GM19043 (cell line): ENCODE results near the gene LMO3.

ENCODE experiments used
- ATAC-seq: cut with Tn5 transposase; IDR thresholded peaks from one replicate; pipeline ENCODE4 v1.9.1; 2021; ENCODE audit warnings: low read depth; ENCODE audit not compliant: unreplicated experiment

Gene LMO3

DNA sequence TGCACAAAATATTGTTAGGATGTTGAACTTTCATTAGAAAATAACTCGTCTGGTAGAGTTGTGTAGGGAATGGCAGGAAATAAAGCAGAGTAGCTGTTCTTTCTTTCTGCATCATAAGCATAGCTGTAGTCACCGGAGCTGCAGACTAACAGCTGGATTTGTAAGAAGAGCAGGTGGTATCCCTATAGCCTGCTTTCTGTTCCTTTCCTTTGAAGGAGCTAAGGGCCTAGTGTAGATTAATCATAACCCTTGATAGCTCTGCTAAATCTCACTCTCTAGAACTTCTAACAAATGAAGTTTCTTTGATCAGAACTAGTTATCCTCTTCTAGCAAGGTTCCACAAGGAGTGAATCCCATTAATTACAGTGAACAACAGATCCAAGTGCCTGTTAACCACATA is 3.5 kb downstream of the LMO3 start:
- ATAC-seq, result no peak

DNA sequence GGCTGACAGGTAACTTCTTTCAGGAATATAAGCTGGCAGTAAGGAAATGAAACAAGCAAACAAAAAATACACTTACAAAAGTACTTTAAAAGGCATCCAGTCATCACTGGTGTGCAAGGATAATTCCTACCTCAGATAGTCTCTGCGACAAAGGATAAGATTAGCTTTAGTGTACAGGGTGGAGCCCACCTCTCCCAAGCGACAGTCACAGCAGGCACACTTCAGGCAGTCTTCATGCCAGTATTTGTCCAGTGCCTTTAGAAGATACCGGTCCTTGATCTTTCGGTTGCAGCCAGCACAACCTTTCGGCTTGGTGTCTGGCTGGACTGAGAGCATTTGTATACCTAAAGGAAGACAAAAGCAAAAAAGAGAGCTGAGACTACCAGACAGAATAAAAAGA is 5.4 kb downstream of the LMO3 start:
- ATAC-seq, result no peak

DNA sequence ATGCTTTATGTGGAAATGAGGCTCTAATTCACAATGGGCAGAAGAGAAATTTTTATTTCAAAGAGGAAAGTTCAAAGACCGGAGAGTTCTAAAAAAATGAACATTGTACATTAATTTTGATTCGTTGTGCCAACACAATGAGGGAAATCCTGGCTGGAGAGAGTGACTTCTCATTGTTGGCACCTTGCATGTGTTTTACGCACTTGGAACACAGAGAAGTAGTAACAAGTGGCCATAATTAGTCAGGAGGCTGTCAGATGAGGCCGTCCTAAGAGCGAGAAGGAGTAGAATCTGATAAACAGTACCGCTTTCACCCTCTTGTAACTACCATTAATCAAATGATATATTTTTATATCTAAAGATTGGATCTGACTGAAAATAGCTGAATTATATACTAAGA is 6.9 kb downstream of the LMO3 start:
- no peak for ATAC-seq

- ATAC-seq, result no peak
Measured at GRCh38 chr12:16594797-16595196, 11.2 kb downstream of the LMO3 start.

GRCh38 chr12:16593546-16593945 is 12.4 kb downstream of the LMO3 start:
- ATAC-seq, result no peak

GRCh38 chr12:16590645-16591044 is 15.3 kb downstream of the LMO3 start:
- ATAC-seq, result no peak

DNA sequence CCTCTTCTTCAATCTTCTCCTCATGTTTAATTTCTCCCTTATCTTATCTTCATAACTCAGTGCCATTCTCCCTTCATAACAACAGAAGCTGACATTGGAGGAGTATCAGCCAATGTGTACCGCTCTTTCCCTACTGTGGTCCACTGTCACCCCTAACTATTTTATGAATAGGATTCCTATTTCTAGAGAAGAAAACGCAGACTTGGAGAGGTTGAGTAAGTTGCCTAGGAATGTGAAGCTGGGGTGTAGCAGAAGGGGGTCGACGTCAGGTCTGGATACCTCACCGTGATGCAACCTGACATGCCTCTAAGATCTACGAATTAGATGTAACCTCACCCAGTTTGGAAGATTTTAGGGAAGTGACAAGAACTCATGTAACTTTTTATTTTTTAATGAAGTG is 17.1 kb downstream of the LMO3 start:
- ATAC-seq, result no peak

DNA sequence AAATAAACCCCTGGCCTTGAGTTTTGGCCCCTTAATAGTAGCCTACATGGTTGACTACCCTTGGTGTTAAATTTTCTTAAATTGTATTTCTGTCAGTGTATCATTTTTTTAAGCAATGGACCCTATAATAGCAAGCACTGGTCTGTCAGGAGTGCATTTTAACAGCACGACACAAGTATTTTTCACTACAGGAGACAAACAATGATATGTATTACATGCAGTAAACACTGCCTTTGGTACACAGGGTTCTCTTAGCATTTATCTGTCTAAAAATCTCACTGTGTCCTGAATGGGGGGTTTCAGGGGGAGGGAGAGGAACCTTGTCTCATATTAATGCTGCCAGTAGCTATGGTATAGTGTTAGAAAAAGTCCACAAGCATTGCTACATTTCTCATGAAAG is 18.4 kb downstream of the LMO3 start:
- ATAC-seq, result no peak

DNA sequence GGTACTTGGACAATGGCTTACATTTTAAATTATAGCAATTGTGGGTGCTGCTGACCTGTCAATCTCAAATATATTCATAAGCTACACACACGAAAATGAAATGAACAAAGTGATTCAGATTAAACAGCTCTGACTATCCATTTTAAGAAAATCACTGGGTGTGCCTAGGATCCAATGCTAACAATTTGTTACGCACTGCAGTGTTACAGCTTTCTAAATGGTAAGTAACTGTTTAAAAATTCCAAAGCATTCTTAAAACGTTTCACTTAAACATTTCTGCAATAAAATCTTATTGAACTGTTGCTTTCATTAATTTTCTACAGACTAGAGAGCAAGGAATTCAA is 18.9 kb downstream of the LMO3 start:
- ATAC-seq, result no peak

GRCh38 chr12:16586350-16587109 is 19.4 kb downstream of the LMO3 start:
- ATAC-seq, result no peak

GRCh38 chr12:16585781-16586180 is 20.2 kb downstream of the LMO3 start:
- no peak for ATAC-seq

- ATAC-seq, result no peak
Measured at GRCh38 chr12:16583969-16584745, 21.8 kb downstream of the LMO3 start.

GRCh38 chr12:16581416-16581815 is 24.5 kb downstream of the LMO3 start:
- no peak for ATAC-seq

DNA sequence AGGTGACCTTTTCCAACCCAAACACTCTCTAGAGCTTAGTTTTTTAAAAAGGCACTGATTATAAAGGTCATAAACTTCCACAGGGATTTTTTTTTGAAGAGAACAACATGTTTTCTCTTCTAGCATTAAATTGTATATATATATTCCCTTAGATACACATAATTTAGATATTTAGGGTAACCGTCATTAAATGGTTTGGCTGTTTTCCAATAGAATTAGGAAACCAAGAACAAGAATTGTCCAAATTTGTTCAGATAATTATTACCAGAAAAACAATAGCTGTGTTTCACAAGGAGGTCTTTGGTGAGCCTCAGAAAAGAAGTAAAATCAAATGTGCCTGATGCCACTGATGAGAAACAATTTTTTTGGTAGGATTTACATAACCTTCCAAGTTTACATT is 26.9 kb downstream of the LMO3 start:
- ATAC-seq, result no peak

GRCh38 chr12:16573398-16574077 is 32.4 kb downstream of the LMO3 start:
- no peak for ATAC-seq

DNA sequence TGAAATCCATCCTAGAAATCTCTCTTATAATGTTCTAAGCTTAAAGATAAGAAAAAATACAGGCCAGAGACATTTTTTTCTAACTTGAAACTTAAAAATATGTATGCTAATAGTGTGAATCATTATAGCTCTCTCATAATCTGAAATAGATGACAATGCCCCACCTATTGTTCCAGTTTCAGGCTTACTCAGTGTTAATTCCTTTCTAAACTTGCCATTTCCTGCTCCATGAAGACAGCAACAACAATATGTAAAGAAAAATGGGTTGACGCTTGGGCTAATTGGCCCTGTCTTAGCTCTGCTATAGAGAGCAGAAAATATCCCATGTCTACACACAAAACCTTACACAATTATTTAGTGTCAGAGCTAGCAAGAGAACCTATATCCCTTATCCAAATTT is 37.1 kb downstream of the LMO3 start:
- no peak for ATAC-seq

DNA sequence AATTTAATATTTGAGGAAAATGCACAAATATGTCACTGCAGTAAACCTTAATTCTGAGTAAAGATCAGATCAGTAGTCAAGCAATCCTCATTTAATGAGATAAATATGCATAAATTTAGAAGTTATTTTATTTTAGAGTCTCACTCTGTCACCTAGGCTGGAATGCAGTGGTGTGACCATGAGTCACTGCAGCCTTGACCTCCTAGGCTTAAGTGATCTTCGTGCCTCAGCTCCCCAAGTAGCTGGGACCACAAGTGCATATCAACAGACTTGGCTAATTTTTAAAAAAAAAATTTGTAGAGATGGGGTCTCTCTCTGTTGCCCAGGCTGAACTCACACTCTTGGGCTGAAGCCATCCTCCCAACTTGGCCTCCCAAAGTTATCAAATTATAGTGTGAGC is 41.3 kb downstream of the LMO3 start:
- ATAC-seq, result no peak

DNA sequence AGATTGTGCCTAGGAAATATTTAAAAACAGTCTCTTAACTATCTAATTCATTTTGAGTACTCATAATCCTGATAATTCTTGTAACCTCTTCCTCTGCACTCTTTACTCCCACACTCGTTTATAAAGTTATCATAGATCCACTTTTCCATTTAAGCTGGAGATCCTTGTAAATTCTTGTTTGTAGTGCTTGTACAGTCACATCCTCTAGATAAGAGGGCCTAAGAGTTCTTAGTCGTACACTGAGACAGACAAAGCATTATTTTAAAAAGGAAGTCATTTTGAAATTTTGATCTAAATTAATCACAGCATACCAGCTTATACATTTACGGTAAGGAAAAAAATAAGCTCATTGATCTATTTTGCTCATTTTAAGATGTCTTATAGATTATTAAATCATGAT is 42.5 kb downstream of the LMO3 start:
- no peak for ATAC-seq

GRCh38 chr12:16562921-16563320 is 43.0 kb downstream of the LMO3 start:
- no peak for ATAC-seq

- ATAC-seq, result no peak
Measured at GRCh38 chr12:16562435-16562834, 43.5 kb downstream of the LMO3 start.

DNA sequence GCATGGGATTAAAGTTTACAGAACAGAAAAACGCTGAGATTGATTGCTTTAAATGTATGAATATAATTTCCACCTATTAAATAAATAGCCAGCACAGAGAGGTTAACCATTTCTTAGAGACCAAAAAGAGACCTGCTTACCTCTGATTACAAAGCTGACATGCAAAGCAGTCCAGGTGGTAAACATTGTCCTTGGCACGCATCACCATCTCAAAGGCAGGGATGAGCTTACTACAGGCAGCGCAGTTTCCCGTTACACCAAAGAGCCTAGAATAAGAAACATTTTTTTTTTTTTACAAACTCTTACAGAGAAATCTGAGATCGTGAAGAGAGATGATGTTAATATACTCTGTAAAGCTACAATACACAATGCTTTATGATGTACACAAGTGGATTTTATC is 45.7 kb downstream of the LMO3 start:
- ATAC-seq, result no peak

GRCh38 chr12:16555630-16556029 is 50.3 kb downstream of the LMO3 start:
- no peak for ATAC-seq
